AML-193 (cell line): ENCODE data around the gene TFAP2E.

Experiments
- DNase-seq, 2 experiments: peaks; one replicate each; lab custom pipeline; 2025; lab: John Stamatoyannopoulos, UW

TFAP2E gene

DNA sequence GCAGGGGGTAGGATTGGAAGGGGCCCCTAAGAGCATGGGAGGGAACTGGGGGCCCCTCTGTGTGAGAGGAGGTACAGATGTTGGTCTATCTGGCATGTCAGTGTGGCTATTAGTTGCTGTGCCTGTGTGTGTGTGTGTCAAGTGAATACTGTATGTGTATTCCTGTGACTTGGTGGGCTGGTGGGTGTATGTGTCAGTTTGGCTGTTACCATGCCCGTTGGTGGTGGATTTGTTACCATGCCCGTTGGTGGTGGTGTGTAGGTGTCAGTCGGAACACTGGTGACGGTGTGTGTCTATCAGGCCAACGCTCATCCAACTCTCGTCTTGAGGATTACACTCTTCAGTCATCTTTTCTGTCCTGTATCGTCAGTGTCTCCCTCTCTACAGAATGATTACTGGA, 22.6 kb downstream of the TFAP2E start:
- DNase-seq, result no peak

DNA sequence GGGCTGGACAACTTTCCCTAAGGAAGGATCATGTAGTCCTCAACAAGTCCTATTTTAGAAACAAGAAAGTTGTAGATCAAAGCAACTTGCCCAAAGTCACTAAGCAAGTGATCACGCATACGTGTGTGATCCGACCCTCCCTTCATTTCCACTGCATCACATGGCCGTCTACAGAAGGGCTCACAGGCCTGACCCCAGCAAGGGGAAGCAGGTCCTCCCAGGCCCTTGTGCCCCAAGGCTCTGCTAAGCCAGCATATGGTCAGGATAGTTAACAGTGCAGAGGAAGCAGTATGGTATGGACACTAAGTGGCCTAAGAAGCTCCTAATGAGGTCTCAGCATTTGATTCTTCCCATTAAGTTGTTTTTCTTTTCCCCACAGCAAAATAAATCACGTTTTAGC, 24.8 kb downstream of the TFAP2E start:
- DNase-seq, result no peak

DNA sequence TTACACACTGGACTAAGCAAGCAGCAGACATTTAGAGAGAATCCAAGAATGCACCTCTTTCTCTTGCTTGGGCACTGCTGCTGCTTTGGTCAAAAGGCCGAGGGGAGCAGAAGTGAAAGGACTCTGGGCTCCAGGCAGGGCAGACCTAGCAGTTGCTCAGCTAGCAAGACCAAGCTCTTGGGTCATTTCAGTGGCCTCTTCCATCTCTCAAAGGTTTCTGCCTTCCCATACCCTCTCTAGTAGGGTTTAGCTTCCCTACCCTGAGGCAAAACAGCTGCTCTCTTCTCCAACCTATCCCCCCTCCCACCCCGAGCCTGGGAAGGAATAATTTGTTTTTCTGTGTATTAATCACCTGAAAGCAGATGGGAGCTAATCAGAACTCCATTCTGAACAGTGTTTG, 25.8 kb downstream of the TFAP2E start:
- DNase-seq, result peak in 1 of 2 experiments; percentile 4

GRCh38 chr1:35599411-35599810, 26.3 kb downstream of the TFAP2E start:
- DNase-seq, result no peak

GRCh38 chr1:35600593-35600992, 27.5 kb downstream of the TFAP2E start:
- DNase-seq, result no peak

DNA sequence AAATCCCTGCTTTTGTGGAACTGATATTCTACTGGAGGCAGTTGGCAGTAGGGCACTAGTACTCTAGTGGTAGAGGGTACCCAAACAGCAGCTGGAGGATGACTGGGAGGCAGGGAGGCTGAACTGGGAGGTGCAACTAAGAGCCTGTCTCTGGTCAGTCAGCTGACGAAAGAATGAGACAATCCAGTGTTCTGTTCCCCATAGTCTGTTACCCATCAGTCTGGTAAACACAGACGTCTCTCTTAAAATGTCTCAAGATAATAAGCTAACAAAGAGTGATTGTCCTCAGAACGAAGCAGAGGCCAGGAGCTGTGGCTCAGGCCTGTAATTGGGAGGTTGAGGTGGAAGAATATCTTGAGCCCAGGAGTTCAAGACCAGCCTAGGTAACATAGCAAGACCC, 30.4 kb downstream of the TFAP2E start:
- DNase-seq, result no peak

DNA sequence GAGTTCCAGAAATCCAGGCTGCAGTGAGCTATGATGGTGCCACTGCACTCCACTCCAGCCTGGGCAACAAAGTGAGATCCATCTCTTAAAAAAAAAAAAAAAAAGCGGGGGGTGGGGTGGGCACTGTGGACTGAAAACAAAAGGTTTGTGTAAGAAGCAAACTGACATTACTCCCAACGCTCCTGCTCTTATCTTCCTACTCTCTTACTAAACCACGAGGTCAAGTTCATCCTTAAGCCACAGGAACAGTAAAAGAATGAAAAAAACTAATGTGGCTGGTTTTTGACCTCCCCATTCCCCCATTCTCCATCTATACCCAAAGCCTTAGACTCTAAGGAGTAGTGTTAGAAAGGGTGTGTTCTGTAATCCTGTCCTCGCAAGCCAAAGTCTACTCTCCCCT, 30.8 kb downstream of the TFAP2E start:
- no peak for DNase-seq

DNA sequence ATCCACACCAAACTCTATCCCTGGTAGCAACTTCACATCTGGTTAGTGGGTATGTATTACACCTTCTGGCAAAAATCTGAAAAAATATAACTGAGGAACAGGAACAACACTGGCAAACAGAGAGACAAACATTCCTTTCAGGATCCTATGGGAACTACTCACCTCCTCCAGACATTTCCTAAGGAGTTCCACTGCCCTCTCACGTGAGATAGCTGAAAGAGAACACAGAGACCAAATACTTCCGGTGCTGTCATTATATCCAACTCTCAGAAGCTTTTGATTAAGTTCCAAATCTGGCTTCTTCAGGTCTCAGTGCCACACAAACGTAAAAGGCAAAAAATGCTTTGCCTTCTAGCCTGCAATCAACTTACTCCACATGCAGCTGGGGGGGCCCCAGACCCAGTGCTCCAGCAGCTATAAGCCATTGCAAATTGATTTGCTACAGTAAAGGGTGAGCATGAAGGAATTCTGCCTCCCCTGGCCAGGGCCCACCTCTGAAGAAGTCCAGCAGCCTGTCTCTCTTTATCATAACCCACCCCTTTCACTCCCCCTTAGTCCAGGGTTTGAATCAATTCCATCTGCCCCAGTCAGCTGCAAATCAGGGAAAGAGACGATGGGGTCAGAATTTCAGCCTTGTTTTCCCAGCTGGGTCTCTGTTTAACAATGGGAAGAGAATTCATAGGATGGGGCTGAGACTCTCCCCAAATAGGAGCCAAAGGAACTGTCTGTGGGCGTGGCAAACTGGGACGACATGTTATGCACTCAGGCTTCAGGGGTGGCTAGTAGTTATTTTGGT, 32.2 kb downstream of the TFAP2E start:
- no peak for DNase-seq

DNA sequence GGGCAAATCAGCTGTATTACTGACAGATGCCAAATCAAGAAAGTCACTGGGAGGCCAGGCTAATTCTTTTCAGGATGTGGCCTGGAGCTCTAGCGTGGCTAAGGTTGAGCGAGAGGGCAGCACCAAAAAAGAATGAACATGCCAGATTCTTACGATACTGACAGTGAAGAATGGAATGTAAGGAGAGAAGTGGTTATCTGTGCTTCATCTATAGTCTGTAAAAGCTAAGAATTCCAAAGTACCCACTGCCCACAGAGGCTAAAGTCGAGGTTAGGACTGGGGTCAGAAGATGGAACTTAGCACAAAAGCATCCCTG, 32.7 kb downstream of the TFAP2E start:
- no peak for DNase-seq

- no peak for DNase-seq
Observed at GRCh38 chr1:35611655-35612054, 38.5 kb downstream of the TFAP2E start.

GRCh38 chr1:35615440-35615839, 42.3 kb downstream of the TFAP2E start:
- DNase-seq, result no peak

GRCh38 chr1:35619237-35620121, 46.4 kb downstream of the TFAP2E start:
- DNase-seq, result no peak

DNA sequence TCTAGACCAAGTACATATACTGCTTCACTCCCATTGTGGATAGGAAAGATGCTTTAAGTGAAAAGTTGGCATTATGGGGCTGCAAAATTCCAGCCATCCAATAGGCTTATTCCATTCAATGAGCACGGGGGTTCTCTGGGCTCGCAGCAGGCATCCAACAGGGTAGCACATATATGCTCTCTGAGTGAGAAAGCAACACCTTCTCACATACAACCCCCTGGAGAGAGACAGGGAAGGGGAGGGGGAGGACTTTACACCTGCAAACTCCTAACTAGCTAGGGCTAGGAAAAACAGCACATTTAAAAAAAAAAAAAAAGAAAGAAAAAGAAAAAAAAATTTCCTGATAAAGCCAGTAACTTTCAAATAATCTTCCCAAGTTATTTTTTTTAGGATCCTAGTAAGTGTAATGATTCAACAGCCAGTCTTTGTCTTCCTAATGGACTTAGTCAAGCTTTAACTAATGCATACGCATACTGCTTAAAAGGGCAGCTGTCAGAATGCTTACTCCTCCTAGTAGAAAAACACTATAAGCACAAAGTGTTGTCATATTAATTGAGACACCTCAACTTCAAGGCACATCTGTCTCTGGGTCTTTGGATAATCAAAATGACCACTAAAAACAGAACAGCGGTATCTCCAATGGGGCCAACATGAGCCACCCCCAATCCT, 49.5 kb downstream of the TFAP2E start:
- DNase-seq, result no peak

DNA sequence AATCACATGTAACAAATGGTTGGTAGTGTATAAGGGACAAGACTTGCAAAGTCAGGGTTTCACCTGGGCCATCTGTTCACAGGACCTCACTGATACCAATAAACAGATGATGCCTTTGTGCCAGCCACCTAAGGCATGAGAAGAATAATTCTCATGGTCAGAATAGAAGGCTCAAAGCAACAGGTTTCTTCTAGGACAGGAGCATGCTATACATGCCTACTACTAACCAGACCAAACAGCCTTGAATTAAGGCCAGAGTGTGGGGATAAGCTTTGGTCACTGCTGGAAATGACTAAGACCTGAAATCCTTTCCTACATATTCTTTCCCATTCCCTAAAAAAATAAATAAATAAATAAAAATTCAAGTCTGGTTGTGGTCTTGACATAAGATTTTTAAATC, 50.7 kb downstream of the TFAP2E start:
- DNase-seq, result no peak

- DNase-seq, result no peak
Observed at GRCh38 chr1:35629051-35629450, 55.9 kb downstream of the TFAP2E start.

GRCh38 chr1:35631396-35631795, 58.3 kb downstream of the TFAP2E start:
- no peak for DNase-seq

DNA sequence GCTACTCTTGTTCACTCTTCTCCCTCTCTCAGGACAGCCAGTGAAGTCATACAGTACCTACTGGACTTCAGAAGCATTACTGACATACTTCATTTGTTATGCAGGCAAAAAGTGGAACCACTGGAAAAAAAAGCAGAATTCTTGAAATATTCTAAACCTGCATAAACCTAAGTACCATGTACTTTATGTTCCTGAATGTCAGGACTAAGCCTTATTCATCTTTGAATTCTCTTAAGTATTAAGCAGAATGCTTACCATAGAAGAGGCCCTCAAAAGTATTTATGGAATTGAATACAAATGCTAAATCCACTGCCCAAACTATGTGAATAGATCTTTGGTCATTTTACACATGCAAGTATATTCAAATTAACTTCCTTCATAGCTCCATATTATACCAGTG, 60.4 kb downstream of the TFAP2E start:
- DNase-seq, result no peak

DNA sequence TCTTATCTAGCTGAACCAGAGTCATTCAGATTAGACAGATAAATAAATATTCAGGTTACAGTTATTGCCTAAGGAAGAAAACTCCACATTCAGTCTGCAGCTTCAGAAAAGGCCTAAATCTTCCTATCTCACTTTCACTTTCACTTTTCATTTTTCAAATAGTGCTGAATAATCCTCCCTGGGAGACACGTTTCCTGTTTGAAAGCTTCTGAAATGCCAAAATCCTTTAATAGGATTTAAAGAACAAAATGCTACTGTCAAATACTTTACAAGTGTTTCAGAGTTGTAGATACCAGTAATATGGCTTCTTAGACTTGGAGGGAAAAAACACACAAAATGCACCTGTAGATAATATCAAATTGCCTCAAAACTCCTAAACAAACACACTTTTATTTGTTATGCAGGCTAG, 64.3 kb downstream of the TFAP2E start:
- DNase-seq, result peak; percentile 6 to 8

DNA sequence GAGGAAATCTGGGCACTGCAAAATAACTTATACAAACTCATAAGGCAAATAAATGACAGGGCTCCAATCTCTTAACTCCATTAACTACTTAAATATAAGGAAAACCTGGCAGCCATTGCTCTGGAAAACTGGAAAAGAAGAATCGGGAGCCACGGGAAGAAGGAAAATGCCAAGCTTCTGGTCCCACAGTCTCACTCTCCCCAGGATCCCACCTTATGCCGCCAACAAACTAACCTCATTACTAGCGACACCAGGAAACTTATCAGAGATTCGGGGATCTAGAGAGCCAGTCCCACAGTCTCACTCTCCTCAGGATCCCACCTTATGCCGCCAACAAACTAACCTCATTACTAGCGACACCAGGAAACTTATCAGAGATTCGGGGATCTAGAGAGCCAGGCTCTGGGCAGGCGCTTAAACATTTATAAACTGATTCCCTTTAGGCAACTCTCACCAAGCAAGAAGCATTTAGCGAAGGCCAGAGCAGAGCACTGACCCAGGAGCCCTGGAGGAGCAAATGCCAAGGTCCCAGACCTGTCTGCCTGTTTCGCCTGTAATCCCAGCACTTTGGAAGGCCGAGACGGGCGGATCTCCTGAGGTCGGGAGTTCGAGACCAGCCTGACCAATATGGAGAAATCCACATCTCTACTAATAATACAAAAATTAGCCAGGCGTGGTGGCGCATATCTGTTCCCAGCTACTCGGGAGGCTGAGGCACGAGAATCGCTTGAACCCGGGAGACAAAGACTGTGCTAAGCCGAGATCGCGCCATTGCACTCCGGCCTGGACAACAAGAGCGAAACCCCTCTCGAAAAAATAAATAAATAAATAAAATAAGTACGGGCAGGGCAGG, 67.5 kb downstream of the TFAP2E start:
- no peak for DNase-seq

GRCh38 chr1:35641233-35641866, 68.2 kb downstream of the TFAP2E start, which contains the start of gene PSMB2:
PSMB2 (minus strand) TSS chr1:35641526; CDS start chr1:35641432, 94 bp downstream.
- DNase-seq, result peak; percentile 85 to 88

DNA sequence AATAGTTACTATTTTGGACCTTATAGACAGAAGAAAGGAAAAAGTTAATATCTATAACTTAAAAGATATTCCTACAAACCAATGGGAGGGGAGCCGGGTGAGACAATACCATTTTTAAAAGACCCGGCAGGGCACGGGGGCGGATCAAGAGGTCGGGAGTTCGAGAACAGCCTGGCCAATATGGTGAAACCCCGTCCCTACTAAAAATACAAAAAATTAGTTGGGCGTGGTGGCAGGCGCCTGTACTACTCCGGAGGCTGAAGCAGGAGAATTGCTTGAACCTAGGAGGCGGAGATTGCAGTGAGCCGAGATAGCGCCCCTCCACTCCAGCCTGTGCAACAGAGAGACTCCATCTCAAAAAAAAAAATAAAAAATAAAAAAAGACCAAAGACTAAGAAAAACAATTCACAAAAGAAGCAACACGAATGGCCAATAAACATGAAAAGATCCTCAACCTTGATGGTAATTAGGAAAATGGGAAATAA, 69.4 kb downstream of the TFAP2E start:
- peak in 1 of 2 experiments; percentile 3 for DNase-seq
